Fibroblast of skin of right quadriceps (primary cell): ENCODE data around the gene VAV2.
"Not testable (repeated sequence)": the region's sequence is repeated elsewhere in the genome, so short reads cannot be mapped to it uniquely, and the experiment has no call there.

Source experiments
- DNase-seq: peaks from one replicate; pipeline ENCODE4 v3.0.0-alpha.2; 2013

The VAV2 gene

DNA sequence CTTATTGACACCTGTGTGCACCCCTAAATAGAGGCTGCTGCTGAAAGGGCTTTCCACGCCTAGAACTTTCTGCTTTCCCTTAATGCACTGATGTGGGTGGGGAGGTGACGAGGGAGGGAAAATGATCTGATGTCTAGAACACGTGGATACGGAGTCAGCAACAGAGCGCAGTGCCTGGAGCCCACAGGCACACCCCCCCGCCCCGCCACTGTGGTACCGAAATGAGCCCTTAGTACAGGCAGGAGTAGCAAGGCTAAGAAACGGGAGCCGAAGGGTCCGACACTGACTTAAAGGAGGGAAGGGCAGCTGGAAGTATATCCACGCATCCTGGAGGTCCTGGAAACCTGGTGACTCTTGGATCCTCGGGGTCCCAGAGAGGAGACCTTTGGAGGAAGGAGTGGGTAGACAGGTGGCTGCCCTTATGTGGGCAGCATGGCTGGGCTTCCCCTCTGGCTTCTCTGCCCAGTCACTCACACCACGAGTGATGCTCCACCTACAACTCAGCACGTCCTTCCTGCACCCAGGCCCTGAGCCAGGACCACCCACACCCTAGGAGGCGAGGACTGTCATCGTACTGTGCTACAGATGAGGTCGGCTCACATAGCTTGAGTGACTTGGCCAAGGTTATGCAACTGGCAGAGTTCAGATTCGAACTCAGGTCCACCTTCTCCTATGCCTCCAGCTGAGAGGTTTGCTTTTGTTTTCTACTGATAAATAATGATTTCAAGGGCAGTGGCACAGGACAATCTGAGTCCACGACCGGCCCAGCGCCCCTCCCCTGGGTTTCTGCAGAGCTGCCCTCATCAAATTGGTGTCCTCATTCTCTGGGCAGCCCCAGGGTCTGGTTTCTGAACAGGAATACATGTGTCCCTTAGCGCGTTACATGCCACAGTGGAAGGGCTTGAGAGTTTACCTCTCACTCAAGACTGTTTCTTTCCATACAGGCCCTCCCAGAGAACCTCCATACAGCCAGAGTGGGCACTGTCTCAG lies 4.7 kb upstream of the VAV2 start:
- DNase-seq: no peak

DNA sequence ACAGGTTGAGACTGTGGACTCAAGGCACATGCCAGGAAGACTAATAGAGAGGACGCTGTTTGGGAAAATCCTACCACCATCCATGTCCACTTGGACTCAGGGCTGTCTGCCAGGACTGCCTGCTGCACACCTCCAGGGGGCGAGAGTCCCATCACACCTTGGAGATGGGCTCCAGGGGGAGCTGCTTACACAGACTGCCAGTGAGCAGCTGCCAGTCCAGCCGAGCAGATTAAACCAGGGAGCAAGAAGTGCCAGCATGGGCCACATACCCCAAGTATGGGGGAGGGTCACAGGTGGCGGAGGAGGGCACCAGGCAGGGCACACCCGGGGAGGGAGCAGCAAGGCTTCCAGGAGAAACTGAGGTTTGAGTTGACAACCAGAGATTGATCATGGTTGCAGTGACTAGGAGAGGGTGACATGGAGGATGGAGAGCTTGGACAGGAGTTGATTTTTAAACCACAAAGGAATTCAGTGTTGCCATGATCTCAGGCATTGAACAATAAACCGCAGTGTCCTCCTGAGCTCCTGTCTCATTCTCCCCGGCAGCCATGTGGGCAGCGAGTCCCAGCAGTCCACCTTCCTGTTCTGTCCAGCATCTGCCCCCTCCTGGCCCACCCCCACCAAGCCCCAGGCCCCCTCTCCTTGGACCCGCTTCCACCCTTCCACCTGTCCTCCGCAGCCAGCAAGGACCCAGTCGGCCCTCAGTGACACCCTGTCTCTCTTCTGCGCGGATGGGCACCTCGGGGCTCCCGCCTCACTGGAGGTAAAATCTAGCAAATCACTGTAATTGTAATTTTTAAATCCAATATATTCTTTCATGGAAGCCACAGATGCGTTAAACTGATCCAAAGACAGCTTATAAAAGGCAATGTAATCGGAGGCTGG lies 3.1 kb upstream of the VAV2 start:
- no peak for DNase-seq

DNA sequence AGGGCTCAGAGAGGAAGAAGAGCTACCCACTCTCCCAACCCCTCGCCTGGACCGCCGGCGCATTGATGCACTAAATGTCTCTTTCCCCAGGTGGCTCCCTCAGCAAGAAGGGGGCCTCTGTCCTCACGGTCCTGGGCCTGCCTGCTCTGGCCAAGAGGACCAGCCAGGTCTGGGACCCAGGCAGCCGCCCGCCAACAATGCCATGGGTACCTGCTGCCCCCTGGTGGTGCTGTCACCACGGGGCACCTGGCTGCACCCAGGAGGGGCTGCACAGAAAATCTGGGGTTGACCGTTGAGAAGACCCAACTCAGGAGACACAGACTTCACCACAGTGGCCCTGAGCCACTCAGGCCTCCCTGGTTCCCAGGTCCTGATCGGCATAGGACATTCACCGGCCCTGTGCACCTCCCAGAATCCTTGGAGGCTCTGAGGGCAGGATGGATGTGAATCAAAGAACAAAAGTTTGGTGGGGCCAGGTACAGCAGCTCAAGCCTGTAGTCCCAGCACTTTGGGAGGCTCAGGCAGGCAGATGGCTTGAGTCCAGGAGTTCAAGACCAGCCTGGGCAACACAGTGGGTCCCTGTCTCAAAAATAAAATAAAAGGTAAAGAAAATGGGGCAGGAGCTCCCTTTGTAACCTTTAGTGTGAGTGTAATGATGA lies 2.4 kb upstream of the VAV2 start:
- DNase-seq: peak; percentile 54

DNA sequence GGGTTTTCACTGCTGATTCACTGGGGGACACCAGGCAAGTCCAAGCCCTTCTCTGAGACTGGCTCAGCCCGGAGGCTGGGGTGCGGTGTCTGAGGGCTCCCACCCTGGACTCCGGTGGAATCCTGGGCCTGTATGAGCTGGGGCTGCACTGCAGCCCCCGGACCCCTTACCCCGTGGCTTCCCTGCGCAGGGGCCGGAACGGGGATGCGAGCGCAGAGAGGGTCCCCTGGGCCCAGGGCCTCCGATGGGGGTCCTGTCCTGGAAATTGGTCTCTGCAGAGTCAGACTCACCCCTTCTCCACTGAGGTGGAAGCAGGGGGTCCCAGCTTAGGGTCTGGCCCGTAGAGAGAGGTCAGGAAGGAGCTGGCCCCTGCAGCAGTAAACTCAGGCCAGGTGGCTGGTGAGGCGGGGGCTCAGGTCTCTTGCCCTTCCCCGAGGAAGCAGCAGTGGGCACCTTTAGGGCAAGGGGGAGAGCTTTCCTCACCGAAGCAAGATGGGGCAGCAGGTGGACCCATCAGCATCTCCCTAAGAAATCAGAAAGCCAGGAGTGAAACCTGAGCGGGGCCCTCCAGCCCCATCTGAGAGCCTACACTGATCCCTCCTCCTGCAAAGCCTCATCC lies 1.6 kb upstream of the VAV2 start:
- DNase-seq: no peak

DNA sequence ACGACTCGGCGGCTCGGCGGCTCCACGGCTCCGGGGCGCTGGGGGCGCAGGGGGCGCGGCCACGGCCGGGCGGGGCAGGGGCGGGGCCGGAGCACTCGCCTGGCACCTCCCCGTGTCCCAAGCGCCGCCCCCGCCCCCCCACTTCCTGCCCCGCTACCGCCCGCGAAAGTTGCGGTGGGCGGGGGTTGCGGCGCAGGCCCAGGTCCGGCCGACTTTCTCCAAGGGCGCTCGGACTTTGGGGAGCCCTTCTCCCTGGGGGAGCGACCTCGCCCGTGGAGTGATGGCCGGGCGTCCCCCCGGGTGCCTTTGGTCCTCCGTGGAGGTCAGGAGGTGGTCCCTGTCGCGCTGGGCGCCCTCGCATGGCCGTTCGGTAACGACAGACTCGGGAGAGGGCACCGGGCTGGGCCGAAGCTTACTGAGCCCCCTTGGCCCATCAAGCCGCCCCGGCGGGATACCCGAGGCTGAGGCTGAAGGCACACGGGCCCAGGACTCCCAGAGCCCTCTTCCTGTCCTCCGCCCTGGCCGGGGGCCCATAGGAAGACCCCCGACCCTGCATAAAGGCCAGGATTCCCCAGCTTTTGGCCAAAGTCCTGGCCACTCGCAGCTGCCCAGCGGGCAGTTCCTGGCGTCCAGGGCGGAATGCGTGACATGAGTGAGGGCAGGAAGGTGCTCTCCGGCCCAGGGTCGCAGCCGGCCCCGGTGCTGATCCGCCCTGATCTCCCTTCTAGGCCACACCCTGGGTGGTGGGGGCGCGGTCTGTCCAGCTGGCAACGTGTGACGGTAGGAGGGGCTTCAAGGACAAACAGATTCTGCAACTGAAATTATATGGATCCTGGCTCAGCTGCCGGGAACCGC lies 883 bp upstream of the VAV2 start:
- peak; percentile 90 for DNase-seq

DNA sequence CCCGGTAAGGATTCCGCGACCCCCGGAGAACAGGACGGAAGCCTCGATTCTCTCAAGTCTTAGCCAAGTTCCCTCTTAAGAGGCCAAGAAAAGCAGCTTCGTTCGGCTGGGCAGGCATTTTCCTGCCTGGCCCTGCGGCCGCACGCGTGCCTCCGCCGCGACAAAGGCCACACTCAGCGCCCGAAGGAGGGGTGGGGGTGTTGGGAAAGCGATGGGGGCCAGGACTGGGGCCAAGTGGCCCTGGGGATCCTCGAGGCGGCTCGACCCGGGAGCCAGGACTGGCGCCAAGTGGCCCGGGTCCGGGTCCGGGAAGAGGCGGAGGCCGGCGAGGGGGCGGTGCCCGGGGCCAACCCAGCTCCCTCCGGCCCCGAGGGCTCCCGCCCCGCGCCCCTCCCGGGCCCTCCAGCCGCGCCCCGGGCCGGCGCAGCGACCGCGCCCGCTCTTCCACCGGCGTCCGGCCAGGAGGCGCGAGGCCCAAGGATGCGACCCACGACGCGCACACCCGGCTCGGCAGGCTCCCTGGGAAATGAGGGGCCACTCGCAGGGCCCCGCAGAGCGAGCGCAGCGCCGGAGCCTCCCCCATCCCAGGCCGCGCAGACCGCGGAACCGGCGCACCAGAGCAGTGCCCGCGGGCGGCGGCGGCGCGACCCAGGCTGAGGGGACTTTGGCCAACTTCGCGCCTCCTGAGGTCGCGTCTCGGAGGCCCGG lies 756 bp downstream of the VAV2 start:
- no peak for DNase-seq

DNA sequence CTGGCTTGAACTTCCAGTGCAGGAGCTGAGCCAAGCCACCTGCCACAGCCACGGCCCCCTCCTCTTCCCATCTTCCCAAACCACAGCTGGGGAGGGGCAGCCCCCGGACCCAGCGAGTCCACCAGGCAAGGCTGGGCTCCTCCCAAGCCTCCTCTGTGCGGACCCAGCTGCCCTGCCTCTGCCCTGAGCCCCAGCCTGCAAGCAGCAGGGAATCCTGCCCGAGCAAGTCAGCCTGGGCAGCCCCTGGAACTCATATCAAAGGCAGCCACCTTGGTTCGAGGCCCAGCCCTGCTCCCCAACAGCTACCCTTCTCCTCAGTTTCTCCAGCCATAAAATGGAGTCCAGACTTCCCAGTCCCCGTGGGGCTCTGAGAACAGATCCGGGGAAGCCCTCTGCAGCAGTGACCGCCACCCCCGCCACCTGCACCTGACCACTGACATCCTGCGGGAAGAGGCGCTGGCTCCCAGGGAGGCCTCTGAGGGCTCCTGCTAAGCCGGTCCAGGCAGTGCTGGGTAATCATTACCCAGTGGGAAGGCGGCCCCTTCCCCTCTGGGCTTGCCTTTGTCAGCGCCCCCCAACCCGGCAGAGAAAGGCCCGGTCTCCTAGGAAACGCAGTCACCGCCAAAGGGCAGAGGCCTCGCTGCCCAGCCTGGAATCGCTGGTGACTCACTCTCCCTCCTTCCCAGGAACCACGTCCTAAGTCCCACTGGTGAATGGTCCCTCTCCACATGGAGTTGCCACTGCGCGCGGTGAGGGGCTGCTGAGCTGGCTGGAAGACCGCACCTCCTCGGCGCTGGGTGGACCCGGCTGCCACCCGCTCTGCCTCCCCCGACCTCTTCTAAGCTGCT lies 1.5 kb downstream of the VAV2 start:
- peak; percentile 52 for DNase-seq

DNA sequence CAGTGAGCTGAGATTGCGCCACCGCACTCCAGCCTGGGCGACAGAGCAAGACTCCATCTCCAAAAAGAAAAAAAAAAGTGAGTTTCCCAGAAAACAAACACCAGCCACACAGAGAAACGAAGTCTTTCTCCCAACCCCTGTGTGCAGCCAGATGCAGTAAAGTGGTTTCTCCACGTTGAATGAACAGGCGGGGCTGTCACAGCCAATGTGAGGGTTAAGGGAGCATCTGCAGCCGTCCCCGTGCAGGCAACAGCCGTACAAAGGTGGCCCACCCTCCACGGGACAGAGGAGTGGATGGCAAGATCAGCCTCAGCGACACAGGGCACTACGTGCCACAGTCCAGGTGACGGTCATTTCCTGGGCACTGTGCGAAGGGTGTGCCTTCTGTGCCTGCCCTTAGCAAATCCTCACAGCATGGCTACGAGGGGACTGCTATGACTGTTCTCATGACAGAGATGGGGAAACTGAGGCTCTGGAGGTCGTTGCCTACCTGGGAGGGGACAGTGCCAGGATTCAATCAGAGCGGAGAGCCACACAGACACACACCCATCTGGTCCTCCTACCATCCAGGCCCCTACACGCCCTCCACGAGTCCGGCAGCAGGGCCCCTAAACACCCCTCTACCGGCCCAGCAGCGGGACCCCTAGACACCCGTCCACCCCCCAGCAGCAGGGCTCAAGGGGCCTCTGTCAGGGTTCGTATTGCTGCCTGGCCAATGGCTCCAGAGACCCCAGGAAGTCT lies 2.3 kb downstream of the VAV2 start:
- DNase-seq: no peak

DNA sequence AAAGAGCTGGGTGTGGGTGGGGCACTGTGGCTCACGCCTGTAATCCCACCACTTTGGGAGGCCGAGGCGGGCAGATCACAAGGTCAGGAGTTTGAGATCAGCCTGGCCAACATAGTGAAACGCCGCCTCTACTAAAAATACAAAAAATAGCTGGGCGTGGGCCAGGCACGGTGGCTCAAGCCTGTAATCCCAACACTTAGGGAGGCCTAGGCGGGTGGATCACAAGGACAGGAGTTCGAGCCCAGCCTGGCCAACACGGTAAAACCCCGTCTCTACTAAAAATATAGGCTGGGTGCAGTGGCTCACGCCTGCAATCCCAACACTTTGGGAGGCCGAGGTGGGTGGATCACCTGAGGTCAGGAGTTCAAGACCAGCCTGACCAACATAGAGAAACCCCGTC lies 3.4 kb downstream of the VAV2 start:
- DNase-seq: not testable (repeated sequence)

DNA sequence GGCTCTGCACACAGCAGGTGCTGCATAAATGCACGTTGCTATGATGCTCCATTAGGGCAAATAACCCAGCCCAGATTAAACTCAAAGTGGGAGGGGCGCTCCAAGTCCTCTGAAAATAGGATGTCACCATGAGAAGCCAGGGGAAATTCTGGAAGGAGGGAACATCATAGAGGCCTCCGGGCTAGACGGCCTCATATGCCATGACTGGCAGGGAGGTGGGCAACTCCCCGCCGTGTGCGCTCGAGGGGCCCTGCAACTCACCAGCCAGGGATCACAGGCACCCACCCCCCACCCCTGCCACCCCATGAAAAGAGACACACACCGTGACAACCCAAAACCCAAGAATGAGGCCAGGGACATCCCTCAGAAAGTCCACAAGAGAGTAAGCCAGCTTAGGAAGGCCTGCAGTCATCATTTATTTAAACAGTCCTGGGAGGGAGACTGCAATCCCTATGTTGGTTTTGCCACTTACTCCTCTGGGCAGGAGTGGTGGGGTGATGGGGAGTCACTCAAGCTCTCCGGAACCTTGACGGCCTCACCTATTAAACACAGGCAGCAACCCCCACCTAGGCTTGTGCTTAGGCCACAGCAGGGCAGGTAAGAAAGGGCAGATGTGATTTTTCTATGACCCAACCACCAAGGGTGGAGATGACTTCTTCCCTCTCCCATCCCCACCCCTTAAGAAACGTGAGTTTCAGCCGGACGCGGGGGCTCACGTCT lies 4.0 kb downstream of the VAV2 start:
- no peak for DNase-seq

DNA sequence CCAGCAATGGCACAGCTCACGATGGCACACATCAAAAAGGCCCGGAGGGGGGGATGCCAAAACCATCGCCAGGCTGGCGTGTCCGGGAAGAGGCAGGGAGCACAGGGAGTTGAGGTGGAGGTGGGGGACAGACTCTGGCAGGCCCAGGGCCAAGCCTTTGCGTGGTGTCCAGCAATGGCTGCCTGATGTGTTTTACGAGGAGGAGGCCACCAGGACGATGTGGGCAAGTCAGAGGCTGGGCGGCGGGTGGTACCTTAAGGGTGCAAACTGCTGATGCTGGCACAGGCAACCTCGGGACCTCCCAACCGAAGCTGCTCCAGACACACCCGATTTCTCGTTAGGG lies 4.7 kb downstream of the VAV2 start:
- no peak for DNase-seq

DNA sequence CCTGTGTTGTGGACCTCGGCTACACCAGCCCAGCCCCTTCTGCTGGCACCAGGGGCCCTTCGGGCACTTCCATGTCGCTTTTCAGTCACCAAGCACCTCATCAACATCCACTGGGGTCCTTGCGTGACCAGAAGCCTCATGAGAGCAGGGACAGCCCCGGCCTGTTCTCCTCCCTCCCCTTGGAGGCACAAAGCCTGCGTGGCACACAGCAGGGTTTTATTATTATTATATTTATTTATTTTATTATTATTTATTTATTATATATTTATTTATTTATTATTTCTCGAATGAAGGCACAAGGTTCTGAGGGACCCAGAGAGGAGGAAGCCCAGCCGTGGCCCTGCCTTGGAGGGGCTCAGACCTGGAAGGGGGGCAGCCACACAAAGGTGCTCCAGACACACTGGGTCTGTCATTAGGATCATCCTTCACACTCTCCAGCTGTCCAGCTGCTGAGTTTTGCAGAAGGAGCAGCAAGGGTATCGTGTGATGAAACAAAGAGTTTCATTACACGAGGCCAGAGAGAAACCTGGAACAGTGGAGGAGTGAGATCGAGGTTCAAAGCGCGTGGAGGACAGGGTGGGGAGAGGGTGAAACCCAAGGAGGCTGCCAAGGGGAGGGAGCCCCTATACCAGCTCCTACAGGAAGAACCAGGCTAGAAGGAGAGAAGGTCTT lies 5.2 kb downstream of the VAV2 start:
- DNase-seq: no peak

DNA sequence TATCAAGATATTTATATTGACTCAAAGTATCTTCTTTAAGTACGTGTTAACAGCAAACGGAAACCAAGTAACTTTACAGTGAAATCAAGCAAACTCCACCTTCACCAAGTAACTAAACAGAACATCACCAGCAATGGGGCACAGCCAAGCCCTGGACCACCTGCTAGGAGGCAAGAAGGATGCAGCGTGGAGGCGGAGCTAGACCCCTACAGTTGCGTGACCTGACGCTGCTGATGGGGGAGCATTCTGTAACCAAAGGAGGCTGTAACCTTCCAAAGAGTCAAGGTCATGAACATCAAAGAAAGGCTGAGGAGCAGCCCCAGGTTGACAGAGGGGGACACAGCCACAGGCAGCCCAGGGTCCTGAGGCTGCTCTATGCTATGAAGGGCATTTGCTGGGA lies 6.1 kb downstream of the VAV2 start:
- no peak for DNase-seq

DNA sequence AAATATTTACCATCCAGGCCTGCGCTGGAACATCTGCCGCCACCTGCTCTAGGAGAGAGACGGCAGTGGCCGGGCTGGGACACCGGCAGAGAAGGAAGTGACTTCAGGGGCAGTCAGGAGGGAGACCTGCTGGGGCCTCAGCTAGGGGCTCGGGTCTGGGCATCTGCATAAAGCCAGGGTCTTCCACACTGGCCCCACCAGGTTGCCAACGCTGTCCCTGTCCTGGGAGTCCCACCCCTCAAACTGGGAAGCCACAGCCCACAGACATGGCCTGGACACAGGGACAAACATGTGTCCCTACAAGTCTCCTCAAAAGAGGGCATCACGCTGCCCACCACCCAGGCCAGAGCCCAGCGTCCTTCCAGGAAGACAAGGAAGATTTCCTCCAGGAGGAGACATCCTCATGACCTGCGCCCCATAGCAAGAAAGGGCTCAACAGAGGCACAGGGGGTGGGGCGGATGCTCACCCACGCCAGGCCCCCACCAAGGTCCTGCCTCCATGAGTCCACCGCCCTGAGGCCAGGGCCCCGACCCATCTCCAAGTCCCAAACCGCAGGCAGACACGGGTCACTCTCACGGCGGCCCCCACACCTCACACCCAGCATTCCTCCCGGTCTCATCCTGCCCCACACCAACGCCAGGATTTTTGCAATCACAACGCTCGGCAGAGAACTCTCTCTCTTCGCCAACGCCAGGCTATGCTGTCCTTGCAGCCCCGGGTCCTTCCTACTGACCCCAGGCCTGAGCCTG lies 9.0 kb downstream of the VAV2 start:
- no peak for DNase-seq

DNA sequence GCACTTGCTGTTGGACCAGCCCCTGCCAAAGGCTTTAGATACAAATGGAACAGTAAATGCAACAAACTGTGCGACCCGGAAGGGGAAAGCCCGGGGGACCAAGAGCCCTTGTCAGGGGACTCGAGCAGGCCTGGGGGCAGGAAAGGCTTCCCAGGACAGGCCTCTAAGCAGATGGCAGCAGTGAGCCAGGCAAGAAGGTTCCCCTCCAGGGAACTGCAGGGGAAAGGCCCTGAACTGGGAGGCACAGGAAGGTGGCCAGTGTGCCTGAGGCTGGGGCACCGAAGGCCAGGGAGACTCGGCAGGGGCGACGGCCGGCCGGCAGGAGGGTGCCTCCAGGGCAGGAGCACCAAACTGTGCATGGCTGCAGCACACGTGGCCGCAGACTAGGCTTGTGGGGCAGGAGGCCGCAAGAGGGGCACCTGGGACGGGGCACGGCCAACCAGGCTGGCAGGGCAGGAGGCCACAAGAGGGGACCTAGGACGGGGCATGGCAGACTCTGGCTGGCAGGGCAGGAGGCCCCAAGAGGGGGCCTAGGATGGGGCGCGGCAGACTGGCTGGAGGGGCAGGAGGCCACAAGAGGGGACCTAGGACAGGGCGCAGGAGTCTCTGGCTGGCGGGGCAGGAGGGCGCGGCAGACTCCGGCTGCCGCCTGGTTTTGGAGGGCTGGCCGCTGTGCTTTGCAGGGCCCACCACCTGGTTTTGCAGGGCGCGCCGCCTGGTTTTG lies 10.0 kb downstream of the VAV2 start:
- no peak for DNase-seq

DNA sequence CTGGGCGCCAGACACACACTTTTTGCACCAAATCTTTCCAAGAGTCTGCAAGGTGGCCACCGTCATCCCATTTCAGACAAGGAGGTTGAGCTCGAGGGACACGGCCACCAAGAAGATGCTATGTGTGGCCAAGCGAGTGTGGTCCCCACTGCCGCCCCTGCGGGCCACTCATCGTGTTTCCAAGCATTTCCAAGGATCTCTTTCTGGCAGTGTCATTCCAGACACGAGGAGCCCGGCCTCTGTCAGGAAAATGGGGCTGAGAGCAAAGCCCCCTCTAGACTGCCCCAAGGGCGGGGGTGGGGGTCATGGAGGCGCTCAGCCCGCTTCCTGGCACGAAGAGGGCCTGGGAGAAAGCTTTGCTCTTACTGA lies 10.6 kb downstream of the VAV2 start:
- no peak for DNase-seq
